Measurements from ENCODE around the gene GLP1R.

Gene GLP1R

GRCh38 chr6:39047434-39048327 lies 900 bp upstream of the GLP1R start:
- DNase-seq: no peak

- DNase-seq: no peak
Measured at GRCh38 chr6:39049575-39050283, 1.1 kb downstream of the GLP1R start.

GRCh38 chr6:39050453-39051112 lies 2.0 kb downstream of the GLP1R start:
- DNase-seq: no peak

- no peak for DNase-seq
Measured at GRCh38 chr6:39051399-39052122, 3.0 kb downstream of the GLP1R start.

- DNase-seq: no peak
Measured at GRCh38 chr6:39053016-39053624, 4.5 kb downstream of the GLP1R start.

GRCh38 chr6:39053854-39054576 lies 5.4 kb downstream of the GLP1R start:
- DNase-seq: no peak

GRCh38 chr6:39054577-39055142 lies 6.1 kb downstream of the GLP1R start:
- no peak for DNase-seq

- DNase-seq: no peak
Measured at GRCh38 chr6:39055661-39056060, 7.1 kb downstream of the GLP1R start.

- no peak for DNase-seq
Measured at GRCh38 chr6:39056191-39056590, 7.6 kb downstream of the GLP1R start.

GRCh38 chr6:39056681-39057080 lies 8.1 kb downstream of the GLP1R start:
- DNase-seq: no peak

- DNase-seq: no peak
Measured at GRCh38 chr6:39057251-39058155, 8.9 kb downstream of the GLP1R start.

- DNase-seq: no peak
Measured at GRCh38 chr6:39058471-39059147, 10.0 kb downstream of the GLP1R start.

GRCh38 chr6:39059496-39060310 lies 11.1 kb downstream of the GLP1R start:
- no peak for DNase-seq

- no peak for DNase-seq
Measured at GRCh38 chr6:39060467-39061160, 12.0 kb downstream of the GLP1R start.

- no peak for DNase-seq
Measured at GRCh38 chr6:39061182-39061581, 12.6 kb downstream of the GLP1R start.

- no peak for DNase-seq
Measured at GRCh38 chr6:39061588-39061987, 13.0 kb downstream of the GLP1R start.

GRCh38 chr6:39062014-39062740 lies 13.6 kb downstream of the GLP1R start:
- no peak for DNase-seq

Measured in activated CD4-positive, alpha-beta T cell treated with anti-CD3 and anti-CD28 coated beads, Interleukin-10, Interleukin-2, amounts not matched to agents 100 ng/mL and 50 ng/mL, durations not matched to agents 16 hours and 8 hours (primary cell).